Thyroid gland (tissue), 4 donors: Measurements from ENCODE around the gene TNFSF13B. TPM values are rescaled to one million over a fixed set of nuclear protein-coding genes. Genes with fewer than 3 reads are reported as not detected.

Experiments used
- DNase-seq, 2 donors: peaks; one replicate each; pipeline ENCODE4 v3.0.0-alpha.2; 2019
- H3K27ac ChIP-seq, 3 donors: fragments of 200-600 bp; sonication (generic); 1 replicate in 2 of 3; 2 replicates in 1 of 3; pipeline ENCODE4 v1.5.1; 2016 to 2019; ENCODE audit warnings: mild to moderate bottlenecking in 1 of 3, moderate library complexity in 1 of 3
- H3K27me3 ChIP-seq: fragments of 200-600 bp; sonication (generic); one replicate; pipeline ENCODE4 v1.5.1; 2019
- H3K36me3 ChIP-seq, 2 donors: fragments of 200-600 bp; sonication (generic); one replicate each; pipeline ENCODE4 v1.5.1; 2016 to 2019
- H3K4me1 ChIP-seq, 2 donors: fragments of 200-600 bp; sonication (generic); one replicate each; pipeline ENCODE4 v1.5.1; 2017 to 2019
- H3K4me3 ChIP-seq, 3 donors: fragments of 200-600 bp; sonication (generic); replicated peaks in 1 of 3; 1 replicate in 2 of 3; 2 replicates in 1 of 3; pipeline ENCODE4 v1.5.1; 2016; ENCODE audit warnings: mild to moderate bottlenecking in 1 of 3
- H3K9me3 ChIP-seq: fragments of 200-600 bp; sonication (generic); one replicate; pipeline ENCODE4 v1.5.1; 2017
- CTCF ChIP-seq, 6 experiments: fragments of 200-600 bp in 3 of 6; fragments of 450-650 bp in 3 of 6; sonication (generic) in 3 of 6; IDR thresholded peaks; one replicate each; pipeline ENCODE4 v1.5.1; 2016 to 2019; ENCODE audit warnings: antibody characterized with exemption in 6 of 6, mild to moderate bottlenecking in 2 of 6, inconsistent platforms in 1 of 6, moderate library complexity in 1 of 6
- POLR2A ChIP-seq, 2 donors: fragments of 450-650 bp; IDR thresholded peaks; one replicate each; pipeline ENCODE4 v1.6.1; 2017; ENCODE audit warnings: antibody characterized with exemption in 2 of 2, mild to moderate bottlenecking in 2 of 2, moderate library complexity in 1 of 2
- WGBS, 2 donors: methylation state at CpG; one replicate each; pipeline ENCODE4 v1.1.5; 2017; 5-methylcytosine and 5-hydroxymethylcytosine counted together
- intact Hi-C: fragments of 100-400 bp; cut with DNase I; formaldehyde crosslinking; loops from one replicate; pipeline ENCODE4 v1.15.1; 2023
- total RNA-seq, 4 donors: library from RNA; depleted of rRNA; stranded (reverse); fragments of >200 nt; gene quantifications; one replicate each; pipeline ENCODE4 v1.2.3, GENCODE V29; 2016

TNFSF13B gene
- total RNA-seq, 4 donors from 2014 or later = 1.3 to 4.6 (median 2.6) TPM

- DNase-seq = no peak
- Histone ChIP-seq H3K27me3 (no peaks in the 10 kb centered on the region), H3K4me3 (no peak overlapping the region), H3K36me3 (no peaks in the 10 kb centered on the region), H3K4me1 (no peaks in the 10 kb centered on the region), H3K27ac (no peak overlapping the region), H3K9me3 (no peaks in the 10 kb centered on the region)
- TF ChIP-seq POLR2A (IDR thresholded peaks at IDR 0.05) (no peak), CTCF (IDR thresholded peaks at IDR 0.05) (no peak)
- 78 to 82% methylated on average over 3 of the region's 3 CpGs for WGBS, 2 donors
- intact Hi-C loops = no loop called here
Observed at GRCh38 chr13:108313382-108313781, 43.9 kb downstream of the TNFSF13B start.

- DNase-seq = no peak
- Histone ChIP-seq H3K36me3 (no peaks in the 10 kb centered on the region), H3K9me3 (no peaks in the 10 kb centered on the region), H3K4me3 (no peak overlapping the region), H3K27ac (no peak overlapping the region), H3K4me1 (no peaks in the 10 kb centered on the region), H3K27me3 (no peaks in the 10 kb centered on the region)
- intact Hi-C loops = no loop called here
- WGBS, 2 donors = 68 to 71% methylated on average over 5 of the region's 5 CpGs
- no peak for TF ChIP-seq POLR2A (IDR thresholded peaks at IDR 0.05)
- no peak for TF ChIP-seq CTCF (IDR thresholded peaks at IDR 0.05)
Observed at GRCh38 chr13:108315273-108315672, 45.8 kb downstream of the TNFSF13B start.

GRCh38 chr13:108315991-108316390 lies 46.5 kb downstream of the TNFSF13B start:
- no peaks in the 10 kb centered on the region for H3K9me3 ChIP-seq
- intact Hi-C loops = no loop called here
- DNase-seq = no peak

GRCh38 chr13:108316413-108316812 lies 46.9 kb downstream of the TNFSF13B start:
- Histone ChIP-seq H3K4me1 (no peaks in the 10 kb centered on the region), H3K36me3 (no peaks in the 10 kb centered on the region), H3K27me3 (no peaks in the 10 kb centered on the region), H3K9me3 (no peaks in the 10 kb centered on the region), H3K27ac (no peak overlapping the region), H3K4me3 (no peak overlapping the region)
- intact Hi-C loops = no loop called here
- no peak for TF ChIP-seq CTCF (IDR thresholded peaks at IDR 0.05)
- TF ChIP-seq POLR2A (IDR thresholded peaks at IDR 0.05) = no peak
- WGBS, 2 donors = 73 to 76% methylated on average over 4 of the region's 4 CpGs
- no peak for DNase-seq

More at GRCh38 chr13:108315991-108316390, 46.5 kb downstream of the TNFSF13B start:
- no peaks in the 10 kb centered on the region for H3K27me3 ChIP-seq
- no peaks in the 10 kb centered on the region for H3K36me3 ChIP-seq
- TF ChIP-seq POLR2A (IDR thresholded peaks at IDR 0.05) = no peak
- TF ChIP-seq CTCF (IDR thresholded peaks at IDR 0.05) = no peak
- H3K4me1 ChIP-seq = no peaks in the 10 kb centered on the region
- H3K4me3 ChIP-seq = no peak overlapping the region
- H3K27ac ChIP-seq = no peak overlapping the region
- 72 to 76% methylated on average over 3 of the region's 3 CpGs for WGBS, 2 donors

GRCh38 chr13:108322206-108322824 lies 52.8 kb downstream of the TNFSF13B start:
- intact Hi-C loops = loop anchor here (10.0 kb wide), 1 partner anchor 572 kb away; no protein-coding TSS in a partner anchor
- no peaks in the 10 kb centered on the region for H3K36me3 ChIP-seq
- H3K27me3 ChIP-seq = no peaks in the 10 kb centered on the region
- H3K4me1 ChIP-seq = no peaks in the 10 kb centered on the region
- no peak overlapping the region for H3K27ac ChIP-seq
- H3K4me3 ChIP-seq = no peak overlapping the region
- H3K9me3 ChIP-seq = no peaks in the 10 kb centered on the region
- DNase-seq = no peak
- 18 to 32% methylated on average over 2 of the region's 2 CpGs for WGBS, 2 donors
- no peak for TF ChIP-seq POLR2A (IDR thresholded peaks at IDR 0.05)
- TF ChIP-seq CTCF (IDR thresholded peaks at IDR 0.05) = peak; percentile 12 to 69 (median 62)
